ENCODE results near the gene PHF19. TPM values are rescaled to one million over a fixed set of nuclear protein-coding genes. Genes with fewer than 3 reads are reported as not detected.
A peak's percentile ranks its signal among the peaks of the same experiment; 100 is the strongest.

PHF19 gene
- 138 and 153 TPM in 2 replicates for total RNA-seq
- polyA plus RNA-seq, result 101 and 102 TPM in 2 replicates
- 103 and 119 TPM in 2 replicates for polyA plus RNA-seq (2011; cell fraction: cytosol; rRNA removed)
- polyA plus RNA-seq (2011; cell fraction: nucleus; rRNA removed), result 121 and 131 TPM in 2 replicates
- 83.6 and 113 TPM in 2 replicates for polyA plus RNA-seq (2012)
- polyA minus RNA-seq, result 87.7 and 89.1 TPM in 2 replicates
- polyA minus RNA-seq (2011; cell fraction: cytosol; rRNA and poly(A)+ RNA removed), result 67.3 TPM
- polyA minus RNA-seq (2011; cell fraction: nucleus; rRNA and poly(A)+ RNA removed), result 53.8 and 54.3 TPM in 2 replicates
- Bru-seq, nascent RNA, result percentile 64 among the genes with signal in this experiment
- BruChase-seq, experiment 1, labeled RNA remaining after a 6-hour chase, result percentile 74 among the genes with signal in this experiment
- percentile 63 among the genes with signal in this experiment for BruChase-seq, experiment 2, labeled RNA remaining after a 2-hour chase
- long read RNA-seq, full-length matches to known transcripts, result 131 of 163 reads
- long read RNA-seq, partial matches to known transcripts, result 10 of 163 reads
- long read RNA-seq, other reads (novel, unspliced or antisense), result 22 of 163 reads

DNA sequence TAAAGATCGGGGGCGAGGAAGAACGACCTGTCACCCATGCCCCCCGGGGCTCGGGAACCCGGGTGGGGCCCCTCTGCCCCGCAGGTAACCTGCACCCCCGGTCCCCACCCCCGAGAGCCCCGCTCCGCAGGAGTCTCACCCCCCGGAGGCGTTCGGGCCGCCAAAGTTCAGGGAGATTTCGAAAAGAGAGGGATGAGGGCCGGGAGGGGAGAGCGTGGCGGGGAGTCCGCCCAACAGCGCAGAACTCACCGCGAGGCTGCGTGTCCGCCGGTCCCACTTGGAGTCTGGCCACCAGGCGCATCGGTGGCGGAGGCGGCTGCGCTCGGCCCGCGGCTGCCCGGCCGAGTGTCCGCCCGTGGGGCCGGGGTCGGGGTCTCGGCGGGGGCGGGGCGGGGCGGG lies at the start of gene PHF19:
Gene PHF19 (minus strand): TSS at position 347 of the 399 bp plus-strand sequence. CDS start 2,447 bp downstream, outside the sequence.
- CTCF ChIA-PET, result interaction anchor here (0.6 to 2.3 kb wide), 6 partner anchors 12 to 183 kb away, joined by 3 to 9 read pairs (median 6); no protein-coding TSS in a partner anchor
- Histone ChIP-seq H3K4me1 (ENCODE audit: control insufficient read depth, extremely low read depth, insufficient read depth, low read length) (peaks cover 26% of the 10 kb centered on the region), H2AFZ (ENCODE audit: low read depth, low read length) (peak within 1 kb of the TSS; percentile 98), H3K4me2 (ENCODE audit: insufficient read depth, low read length) (peak within 1 kb of the TSS; percentile 96), H3K36me3 (ENCODE audit: control insufficient read depth in 2 of 2, extremely low read depth in 1 of 2, insufficient read depth in 2 of 2, low read length in 2 of 2) (peaks cover 4 to 10% of the 10 kb centered on the region in 2 experiments), H3K27me3 (ENCODE audit: control insufficient read depth in 2 of 2, insufficient read depth in 2 of 2, low read length in 2 of 2) (no peaks in the 10 kb centered on the region), H3K9me1 (replicated peaks; ENCODE audit: control insufficient read depth, extremely low read depth, insufficient read depth, low read length) (no peaks in the 10 kb centered on the region), H3K9me3 (replicated peaks; ENCODE audit: control insufficient read depth, insufficient read depth, low read length) (no peaks in the 10 kb centered on the region), H4K20me1 (replicated peaks; ENCODE audit: control insufficient read depth, extremely low read depth, insufficient read depth, low read length) (no peaks in the 10 kb centered on the region), H3K4me3 (replicated peaks in 1 of 3; ENCODE audit: insufficient read depth in 1 of 3, low read depth in 1 of 3, low read length in 3 of 3) (peak within 1 kb of the TSS; percentile 70 to 86 (median 75)), H3K79me2 (ENCODE audit: control insufficient read depth, insufficient read depth, low read length) (peaks cover 20% of the 10 kb centered on the region), H3K27ac (ENCODE audit: insufficient read depth, low read depth, low read length) (peak within 1 kb of the TSS; percentile 74), H3K9ac (replicated peaks; ENCODE audit: extremely low read depth, insufficient read depth, low read length) (peak within 1 kb of the TSS; percentile 59)
- no peak for TF ChIP-seq GATA2 (IDR thresholded peaks at IDR 0.05; ENCODE audit: insufficient read depth, insufficient read length, low read depth, low read length)
- peak; percentile 46 for TF ChIP-seq POLR2A (IDR thresholded peaks at IDR 0.05; ENCODE audit: low read depth, low read length)
- TF ChIP-seq EZH2 (IDR thresholded peaks at IDR 0.05; ENCODE audit: borderline replicate concordance, low read depth, low read length, severe bottlenecking), result no peak
- TF ChIP-seq JUN (IDR thresholded peaks at IDR 0.05; ENCODE audit: borderline replicate concordance, insufficient read depth, insufficient read length, low read depth), result no peak
- BruUV-seq (replicated peaks), result TSS peak; percentile 68
- DNase-seq (ENCODE audit: low read depth, low spot score), result no peak
- POLR2A ChIA-PET, result no interaction called here
- no peak for FAIRE-seq
- dilution Hi-C loops (cut with MboI; ENCODE audit: extremely low pct_ligation_motif_present, low sequenced_read_pairs), result no loop called here
- intact Hi-C loops (cut with micrococcal nuclease), result loop anchor here (1.0 to 5.0 kb wide), 7 partner anchors 9 to 198 kb away; partner anchors contain the start of genes CNTRL and PSMD5

DNA sequence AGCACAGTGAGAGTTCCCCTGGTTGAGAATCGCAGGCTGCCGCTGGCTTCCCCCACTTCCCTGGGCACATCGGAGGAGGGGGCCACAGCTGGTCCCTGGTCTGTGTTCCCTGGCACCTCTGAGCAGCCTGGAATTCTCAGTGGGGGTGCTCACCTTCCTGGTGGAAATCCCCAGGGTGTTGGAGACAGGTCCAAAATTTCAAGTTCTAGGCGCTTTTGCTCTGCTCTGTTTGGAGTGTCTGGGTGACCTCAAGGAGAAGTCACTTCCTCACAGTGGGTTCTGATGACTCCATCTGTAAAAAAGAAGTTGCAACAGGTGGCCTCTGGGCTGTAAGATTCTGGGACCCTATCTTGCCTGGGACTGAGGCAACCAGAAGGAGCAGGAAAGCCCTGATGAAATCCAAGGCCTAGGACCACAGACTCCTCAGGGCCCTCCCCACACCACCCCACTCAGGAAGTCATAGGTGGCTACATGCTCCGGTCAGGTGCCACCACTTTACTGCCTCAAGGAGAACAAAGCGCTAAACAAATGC lies 49.5 kb upstream of the PHF19 start, which contains the start of gene TRAF1:
Gene TRAF1 (minus strand): TSS at position 400 of the 532 bp plus-strand sequence. CDS start 721 bp downstream, outside the sequence.
- no peaks in the 10 kb centered on the region for H3K9me1 ChIP-seq (replicated peaks; ENCODE audit: control insufficient read depth, extremely low read depth, insufficient read depth, low read length)
- H3K79me2 ChIP-seq (ENCODE audit: control insufficient read depth, insufficient read depth, low read length), result no peaks in the 10 kb centered on the region
- no peak for FAIRE-seq
- no peaks in the 10 kb centered on the region for H3K36me3 ChIP-seq (ENCODE audit: control insufficient read depth in 2 of 2, extremely low read depth in 1 of 2, insufficient read depth in 2 of 2, low read length in 2 of 2)
- no peaks in the 10 kb centered on the region for H3K27me3 ChIP-seq (ENCODE audit: control insufficient read depth in 2 of 2, insufficient read depth in 2 of 2, low read length in 2 of 2)
- DNase-seq (ENCODE audit: low read depth, low spot score), result no peak
- dilution Hi-C loops (cut with MboI; ENCODE audit: extremely low pct_ligation_motif_present, low sequenced_read_pairs) (no loop called here), intact Hi-C loops (cut with micrococcal nuclease) (no loop called here)
- no peak within 1 kb of the TSS for H3K4me2 ChIP-seq (ENCODE audit: insufficient read depth, low read length)
- H3K27ac ChIP-seq (ENCODE audit: insufficient read depth, low read depth, low read length), result peak within 1 kb of the TSS; percentile 52
- no peak within 1 kb of the TSS for H3K4me3 ChIP-seq (replicated peaks in 1 of 3; ENCODE audit: insufficient read depth in 1 of 3, low read depth in 1 of 3, low read length in 3 of 3)
- H4K20me1 ChIP-seq (replicated peaks; ENCODE audit: control insufficient read depth, extremely low read depth, insufficient read depth, low read length), result no peaks in the 10 kb centered on the region
- BruUV-seq (replicated peaks), result no TSS peak
- peaks cover 29% of the 10 kb centered on the region for H3K4me1 ChIP-seq (ENCODE audit: control insufficient read depth, extremely low read depth, insufficient read depth, low read length)
- ChIA-PET CTCF (interaction anchor here (0.9 to 1.0 kb wide), 3 partner anchors 9 to 10 kb away, joined by 3 to 4 read pairs (median 4); no protein-coding TSS in a partner anchor), POLR2A (no interaction called here)
- H3K9me3 ChIP-seq (replicated peaks; ENCODE audit: control insufficient read depth, insufficient read depth, low read length), result no peaks in the 10 kb centered on the region
- no peak within 1 kb of the TSS for H2AFZ ChIP-seq (ENCODE audit: low read depth, low read length)
- peak within 1 kb of the TSS; percentile 13 for H3K9ac ChIP-seq (replicated peaks; ENCODE audit: extremely low read depth, insufficient read depth, low read length)
- TF ChIP-seq JUN (IDR thresholded peaks at IDR 0.05; ENCODE audit: borderline replicate concordance, insufficient read depth, insufficient read length, low read depth), result no peak
- no peak for TF ChIP-seq POLR2AphosphoS5 (IDR thresholded peaks at IDR 0.05; ENCODE audit: insufficient read depth, low read depth, low read length)
- TF ChIP-seq FOS (IDR thresholded peaks at IDR 0.05; ENCODE audit: borderline replicate concordance, insufficient read depth, low read length), result no peak
